ENCODE results near the gene ACSF3.
"Not testable (repeated sequence)": the region's sequence is repeated elsewhere in the genome, so short reads cannot be mapped to it uniquely, and the experiment has no call there.

The ACSF3 gene

DNA sequence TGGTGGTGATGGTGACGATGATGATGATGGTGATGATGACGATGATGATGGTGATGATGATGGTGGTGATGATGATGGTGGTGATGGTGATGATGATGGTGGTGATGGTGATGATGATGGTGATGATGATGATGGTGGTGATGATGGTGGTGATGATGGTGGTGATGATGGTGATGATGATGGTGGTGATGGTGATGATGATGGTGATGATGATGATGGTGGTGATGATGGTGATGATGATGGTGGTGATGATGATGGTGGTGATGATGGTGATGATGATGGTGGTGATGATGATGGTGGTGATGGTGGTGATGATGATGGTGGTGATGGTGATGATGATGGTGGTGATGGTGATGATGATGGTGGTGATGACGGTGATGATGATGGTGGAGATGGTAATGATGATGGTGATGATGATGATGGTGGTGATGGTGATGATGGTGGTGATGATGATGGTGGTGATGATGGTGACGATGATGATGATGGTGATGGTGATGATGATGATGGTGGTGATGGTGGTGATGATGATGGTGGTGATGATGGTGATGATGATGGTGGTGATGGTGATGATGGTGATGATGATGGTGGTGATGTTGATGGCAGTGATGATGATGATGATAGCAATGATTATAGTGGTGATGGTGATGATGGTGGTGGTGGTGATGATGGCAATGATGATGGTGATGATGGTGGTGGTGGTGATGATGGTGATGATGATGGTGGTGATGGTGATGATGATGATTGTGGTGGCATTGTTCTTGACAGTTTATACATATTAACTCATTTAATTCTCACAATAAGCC lies 24.6 kb upstream of the ACSF3 start:
- in situ Hi-C loops (cut with HindIII; ENCODE audit: low pct_ligation_motif_present, low pct_unique_long_range_greater_than_20kb, low sequenced_read_pairs); DNase-seq: not testable (repeated sequence)

DNA sequence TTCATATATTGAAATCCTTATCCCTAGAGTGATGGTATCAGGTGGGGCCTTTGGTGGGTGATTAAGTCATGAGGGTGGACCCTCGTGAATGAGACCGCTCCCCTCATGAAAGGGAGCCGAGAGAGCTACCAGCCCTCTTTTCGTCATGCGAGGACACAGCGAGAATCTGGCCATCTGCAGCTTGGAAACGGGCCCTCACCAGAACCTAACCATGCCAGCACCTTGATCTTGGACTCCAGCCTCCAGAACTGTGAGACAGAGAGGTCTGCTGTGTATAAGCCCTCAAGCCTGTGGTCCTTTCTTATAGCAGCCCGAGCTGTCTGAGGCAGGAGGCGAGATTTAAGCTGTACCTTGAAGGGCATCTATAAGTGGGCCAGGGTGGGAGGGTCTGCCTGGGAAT lies 23.7 kb upstream of the ACSF3 start:
- no peak for DNase-seq
- in situ Hi-C loops (cut with HindIII; ENCODE audit: low pct_ligation_motif_present, low pct_unique_long_range_greater_than_20kb, low sequenced_read_pairs) = no loop called here

DNA sequence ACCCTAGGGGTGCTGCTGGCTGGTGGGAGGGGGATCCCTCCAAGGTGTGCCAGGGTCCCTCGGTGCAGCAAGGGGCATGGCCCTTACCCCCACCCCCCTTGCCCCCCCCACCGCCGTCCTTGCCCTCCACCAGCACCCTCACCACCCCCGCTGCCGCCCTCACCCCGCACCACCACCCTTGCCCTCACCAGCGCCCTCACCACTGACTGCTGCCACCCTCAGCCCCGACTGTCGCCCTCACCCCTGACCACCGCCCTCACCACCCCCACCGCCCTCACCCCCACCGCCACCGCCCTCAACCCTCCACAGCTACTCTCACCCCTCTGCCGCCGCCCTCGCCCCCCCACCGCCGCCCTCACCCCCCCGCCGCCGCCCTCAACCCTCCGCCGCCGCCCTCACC lies 23.1 kb upstream of the ACSF3 start:
- in situ Hi-C loops (cut with HindIII; ENCODE audit: low pct_ligation_motif_present, low pct_unique_long_range_greater_than_20kb, low sequenced_read_pairs) = no loop called here
- no peak for DNase-seq

DNA sequence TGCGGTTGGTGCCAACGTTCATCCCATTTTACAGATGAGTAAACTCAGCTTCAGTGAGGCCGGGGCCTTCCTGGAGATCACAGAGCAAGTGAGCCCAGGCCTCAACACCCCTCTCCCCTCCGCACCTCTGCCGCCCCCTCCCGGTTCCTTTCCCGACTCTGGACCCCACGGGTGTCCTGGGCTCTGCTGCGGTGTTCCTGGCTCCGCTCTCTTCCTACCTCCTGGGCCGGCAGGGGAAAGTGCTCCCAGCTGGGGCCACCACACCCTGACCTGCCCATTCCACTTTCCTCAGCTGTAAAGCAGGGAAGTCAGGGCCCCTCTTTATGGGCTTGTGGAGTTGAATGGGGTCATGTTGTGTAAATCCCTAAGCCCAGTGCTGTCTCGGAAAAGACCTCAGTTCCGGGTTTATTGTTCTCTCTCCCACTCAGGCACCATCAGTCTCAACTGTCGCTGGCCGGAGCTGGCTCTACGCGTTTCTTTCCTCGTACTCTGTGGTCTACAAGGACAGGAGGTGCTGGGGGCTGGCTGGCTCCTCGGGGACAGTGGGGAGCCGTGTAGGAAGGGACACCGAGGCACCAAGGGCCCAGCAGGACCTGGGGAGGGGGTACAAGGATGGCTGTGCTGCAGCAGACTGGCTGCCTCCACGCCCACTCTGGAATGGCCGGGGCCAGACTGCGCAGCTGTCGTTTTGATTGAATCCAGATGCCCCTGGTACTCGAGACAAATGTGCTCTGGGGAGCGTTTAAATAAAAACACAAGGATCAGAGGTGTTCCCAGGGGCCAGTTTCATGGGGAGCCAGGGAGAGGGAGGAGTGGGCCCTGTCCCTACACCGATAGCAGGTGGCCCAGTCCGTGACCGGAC lies 21.7 kb upstream of the ACSF3 start:
- in situ Hi-C loops (cut with HindIII; ENCODE audit: low pct_ligation_motif_present, low pct_unique_long_range_greater_than_20kb, low sequenced_read_pairs) = no loop called here
- no peak for DNase-seq

DNA sequence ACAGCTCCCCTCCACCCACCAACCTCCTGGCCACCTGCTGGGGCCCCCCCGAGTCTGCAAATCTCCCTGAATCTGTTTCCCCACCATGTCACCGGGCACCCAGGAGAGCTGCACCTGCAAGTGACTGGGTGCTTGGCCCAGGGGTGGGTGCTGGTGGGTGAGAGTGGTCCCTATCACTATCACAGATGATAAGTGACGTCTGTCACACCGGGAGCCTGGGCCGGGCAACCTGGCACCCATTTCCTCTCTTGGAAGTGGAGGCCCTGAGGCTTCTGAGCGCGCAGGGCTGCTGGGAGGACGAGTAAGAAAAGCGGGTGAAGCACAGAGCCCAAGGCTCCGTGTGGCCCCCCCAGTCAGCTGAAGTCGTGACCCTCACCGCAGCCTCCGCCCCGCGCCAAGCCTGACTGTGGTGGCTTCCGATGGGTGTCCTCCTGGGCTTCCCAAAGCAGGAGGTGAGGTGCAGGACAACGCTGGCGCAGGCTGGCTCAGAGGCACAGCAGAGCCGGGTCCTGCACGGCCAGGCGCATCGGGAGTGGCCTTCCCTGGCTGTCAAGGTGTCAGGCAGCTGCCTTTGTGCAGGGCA lies 21.0 kb upstream of the ACSF3 start:
- in situ Hi-C loops (cut with HindIII; ENCODE audit: low pct_ligation_motif_present, low pct_unique_long_range_greater_than_20kb, low sequenced_read_pairs) = no loop called here
- DNase-seq = no peak

DNA sequence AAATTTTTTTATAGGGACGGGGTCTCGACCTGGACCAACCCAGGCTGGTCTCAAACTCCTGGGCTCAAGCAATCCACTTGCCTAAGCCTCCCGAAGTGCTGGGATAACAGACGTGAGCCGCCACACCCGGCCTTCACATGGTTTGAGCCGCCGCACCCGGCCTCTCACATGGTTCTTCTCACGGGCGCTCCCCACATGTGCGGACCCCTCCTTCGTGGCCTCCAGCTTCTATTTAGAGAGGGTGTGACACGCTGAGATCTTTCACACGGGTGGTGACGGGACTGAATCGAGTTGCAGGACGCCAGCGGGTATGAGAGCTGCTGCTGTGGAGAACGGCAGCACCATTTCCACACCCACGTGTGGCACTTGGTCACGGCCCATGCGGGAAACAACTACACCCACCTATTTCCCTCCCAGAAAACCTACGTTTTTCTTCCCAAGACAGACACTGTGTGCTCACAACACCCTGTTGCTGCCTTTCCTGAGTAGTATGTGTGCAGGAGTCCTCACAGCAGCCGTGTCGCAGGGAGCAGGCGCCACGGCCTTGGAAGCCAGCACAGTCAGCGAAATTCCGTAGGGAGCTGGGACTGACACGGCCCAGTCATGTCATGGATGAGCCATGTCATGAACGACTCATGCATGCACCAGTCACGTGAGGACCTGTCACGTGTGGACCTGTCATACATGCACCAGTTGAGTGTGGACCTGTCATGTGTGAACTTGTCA lies 20.1 kb upstream of the ACSF3 start:
- in situ Hi-C loops (cut with HindIII; ENCODE audit: low pct_ligation_motif_present, low pct_unique_long_range_greater_than_20kb, low sequenced_read_pairs) = no loop called here
- DNase-seq = no peak

DNA sequence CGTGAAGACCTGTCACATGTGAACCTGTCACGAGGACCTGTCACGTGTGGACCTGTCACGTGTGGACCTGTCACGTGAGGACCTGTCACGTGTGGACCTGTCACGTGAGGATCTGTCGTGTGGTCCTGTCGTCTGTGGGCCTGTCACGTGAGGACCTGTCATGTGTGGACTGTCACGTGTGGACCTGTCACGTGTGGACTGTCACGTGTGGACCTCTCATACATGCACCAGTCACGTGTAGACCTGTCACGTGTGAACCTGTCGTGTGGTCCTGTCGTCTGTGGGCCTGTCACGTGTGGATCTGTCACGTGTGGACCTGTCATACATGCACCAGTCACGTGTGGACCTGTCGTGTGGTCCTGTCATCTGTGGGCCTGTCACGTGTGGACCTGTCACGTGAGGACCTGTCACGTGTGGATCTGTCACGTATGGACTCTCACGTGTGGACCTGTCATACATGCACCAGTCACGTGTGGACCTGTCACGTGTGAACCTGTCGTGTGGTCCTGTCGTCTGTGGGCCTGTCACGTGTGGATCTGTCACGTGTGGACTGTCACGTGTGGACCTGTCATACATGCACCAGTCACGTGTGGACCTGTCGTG lies 19.5 kb upstream of the ACSF3 start:
- in situ Hi-C loops (cut with HindIII; ENCODE audit: low pct_ligation_motif_present, low pct_unique_long_range_greater_than_20kb, low sequenced_read_pairs); DNase-seq: not testable (repeated sequence)

DNA sequence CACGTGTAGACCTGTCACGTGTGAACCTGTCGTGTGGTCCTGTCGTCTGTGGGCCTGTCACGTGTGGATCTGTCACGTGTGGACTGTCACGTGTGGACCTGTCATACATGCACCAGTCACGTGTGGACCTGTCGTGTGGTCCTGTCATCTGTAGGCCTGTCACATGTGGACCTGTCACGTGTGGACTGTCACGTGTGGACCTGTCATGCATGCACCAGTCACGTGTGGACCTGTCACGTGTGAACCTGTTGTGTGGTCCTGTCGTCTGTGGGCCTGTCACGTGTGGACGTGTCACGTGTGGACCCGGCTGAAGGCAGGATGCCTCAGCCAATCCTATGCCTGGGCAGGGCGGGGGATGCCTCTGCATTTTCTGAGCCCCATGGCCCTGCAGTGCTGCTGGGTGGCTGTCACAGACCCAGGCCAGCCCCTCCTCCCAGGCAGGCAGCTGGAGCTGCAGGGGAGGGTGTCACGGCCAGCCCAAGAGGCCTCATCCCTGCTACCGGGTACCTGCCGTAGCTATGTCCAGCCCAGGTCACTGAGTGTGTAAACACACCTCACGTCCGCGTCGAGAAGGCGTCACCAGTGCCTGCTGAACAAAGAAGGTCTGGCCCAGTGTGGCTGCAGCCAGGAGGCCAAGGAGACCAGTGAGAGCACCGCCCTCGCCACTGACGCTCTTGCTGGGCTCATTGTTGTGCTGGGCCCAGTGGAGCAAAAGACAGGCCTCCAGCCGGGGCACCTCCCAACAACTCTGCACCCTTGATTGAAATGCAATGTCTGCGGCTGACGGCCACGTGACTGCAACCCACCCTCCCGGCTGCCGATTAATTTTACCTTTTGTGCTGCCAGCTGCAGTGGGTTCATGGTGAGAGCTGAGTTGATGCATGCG lies 18.6 kb upstream of the ACSF3 start:
- DNase-seq = no peak
- in situ Hi-C loops (cut with HindIII; ENCODE audit: low pct_ligation_motif_present, low pct_unique_long_range_greater_than_20kb, low sequenced_read_pairs) = no loop called here

DNA sequence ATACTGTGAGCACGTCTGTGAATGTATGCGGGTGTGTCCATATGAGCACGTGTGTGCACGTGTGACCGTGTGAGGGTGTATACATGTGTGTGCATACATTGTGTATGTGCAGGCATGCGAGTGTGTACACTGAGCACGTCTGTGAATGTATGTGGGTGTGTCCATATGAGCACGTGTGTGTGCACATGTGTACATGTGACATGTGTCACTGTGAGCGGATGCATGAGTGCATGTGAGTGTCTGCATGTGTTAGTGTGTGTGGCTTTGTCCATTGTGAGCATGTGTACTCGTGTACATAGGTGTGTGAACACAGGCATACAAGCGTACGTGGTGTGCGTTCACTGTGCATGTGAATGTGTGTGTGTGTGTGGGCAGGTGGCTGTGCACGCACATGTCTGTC lies 17.5 kb upstream of the ACSF3 start:
- in situ Hi-C loops (cut with HindIII; ENCODE audit: low pct_ligation_motif_present, low pct_unique_long_range_greater_than_20kb, low sequenced_read_pairs) = no loop called here
- no peak for DNase-seq

DNA sequence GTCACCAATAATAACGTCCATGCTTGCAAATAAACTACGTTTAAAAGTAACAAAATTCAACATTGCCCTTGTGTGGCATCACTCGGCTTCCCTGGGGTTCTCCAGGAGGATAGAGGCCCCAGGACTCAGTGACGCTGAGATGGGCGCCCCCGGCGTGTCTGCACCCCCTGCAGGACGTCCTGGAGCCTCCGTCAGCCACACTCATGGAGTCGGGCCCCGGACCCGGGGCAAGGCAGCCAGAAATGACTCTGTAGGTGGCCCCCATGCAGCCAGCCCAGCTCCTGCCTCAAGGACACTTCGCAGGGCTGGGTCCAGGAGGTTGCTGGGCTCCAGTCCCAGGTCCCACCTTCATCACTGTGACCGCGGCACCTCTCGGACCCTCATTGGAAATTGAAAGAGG lies 16.6 kb upstream of the ACSF3 start:
- DNase-seq = no peak
- in situ Hi-C loops (cut with HindIII; ENCODE audit: low pct_ligation_motif_present, low pct_unique_long_range_greater_than_20kb, low sequenced_read_pairs) = no loop called here

DNA sequence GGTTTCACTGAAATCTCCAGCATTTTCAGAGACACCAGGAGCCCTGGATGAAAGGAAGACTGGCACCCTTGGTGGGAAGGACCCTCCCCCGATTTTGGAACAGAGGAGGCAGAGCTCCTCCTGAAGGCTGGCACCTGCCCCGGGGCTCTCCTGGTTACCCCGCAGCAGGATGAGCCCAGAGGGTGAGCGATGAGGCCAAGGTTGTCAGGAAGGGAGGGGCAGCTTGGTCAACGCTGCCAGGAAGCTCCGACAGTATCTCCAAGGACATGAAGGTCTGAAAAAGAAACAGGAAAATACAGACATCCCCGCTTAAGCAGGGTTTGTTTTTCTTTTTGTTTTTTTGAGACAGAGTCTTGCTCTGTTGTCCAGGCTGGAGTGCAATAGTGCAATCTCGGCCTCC lies 15.5 kb upstream of the ACSF3 start:
- in situ Hi-C loops (cut with HindIII; ENCODE audit: low pct_ligation_motif_present, low pct_unique_long_range_greater_than_20kb, low sequenced_read_pairs) = no loop called here
- no peak for DNase-seq

DNA sequence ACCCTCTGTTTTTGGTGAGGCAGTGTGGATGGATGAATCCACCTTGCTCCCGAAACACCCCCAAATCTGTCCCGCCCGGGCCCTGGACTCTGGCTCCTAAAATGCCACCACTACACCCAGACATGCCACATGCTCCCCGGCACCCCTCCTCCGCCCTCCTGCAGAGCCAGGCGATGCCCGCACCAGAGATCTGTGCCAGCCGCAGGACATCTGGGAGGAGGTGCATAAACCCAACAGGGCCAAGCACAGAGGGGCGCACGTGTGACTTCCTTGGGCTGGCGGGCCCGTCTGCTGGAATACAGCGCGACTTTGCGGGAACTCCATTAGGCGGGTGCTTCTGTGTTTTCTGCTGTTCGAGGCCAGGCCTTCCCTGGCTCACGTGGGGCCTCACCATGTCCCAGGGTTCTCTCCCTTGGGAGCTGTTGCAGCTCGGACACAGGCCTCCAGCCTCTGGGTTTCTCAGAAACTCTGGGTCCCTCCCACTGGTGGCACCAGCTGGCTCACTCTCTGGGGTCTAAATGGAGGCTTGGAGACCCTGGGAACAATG lies 14.1 kb upstream of the ACSF3 start:
- no peak for DNase-seq
- in situ Hi-C loops (cut with HindIII; ENCODE audit: low pct_ligation_motif_present, low pct_unique_long_range_greater_than_20kb, low sequenced_read_pairs) = no loop called here

DNA sequence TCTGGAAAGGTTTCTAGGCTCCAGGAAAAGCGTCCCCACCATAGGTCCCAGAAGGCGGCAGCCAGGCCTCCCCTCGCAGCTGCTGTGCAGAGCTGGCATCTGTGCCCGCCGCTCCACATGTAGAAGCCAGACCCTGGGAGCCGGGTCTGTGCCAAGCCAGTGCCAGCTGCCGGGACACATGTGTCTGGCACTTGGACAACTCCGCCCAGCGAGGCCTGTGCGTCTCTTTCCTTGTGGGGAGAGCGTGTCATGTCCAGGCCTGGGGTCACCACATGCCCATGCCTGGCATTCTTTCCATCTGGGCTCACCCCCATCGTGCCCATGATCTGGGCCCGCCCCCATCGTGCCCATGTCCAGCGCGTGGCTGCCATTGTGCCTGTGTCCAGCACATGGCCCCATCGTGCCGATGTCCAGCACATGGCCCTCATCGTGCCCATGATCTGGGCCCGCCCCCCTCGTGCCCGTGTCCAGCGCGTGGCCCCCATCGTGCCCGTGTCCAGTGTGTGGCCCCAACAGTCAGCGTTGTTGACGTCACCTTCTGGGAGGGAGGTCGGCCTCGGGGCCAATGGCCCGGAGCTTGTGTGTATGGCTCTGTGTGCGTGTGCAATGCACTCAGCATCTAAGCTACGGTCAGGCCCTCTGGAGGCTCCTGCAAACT lies 13.3 kb upstream of the ACSF3 start:
- in situ Hi-C loops (cut with HindIII; ENCODE audit: low pct_ligation_motif_present, low pct_unique_long_range_greater_than_20kb, low sequenced_read_pairs) = no loop called here
- DNase-seq = no peak

DNA sequence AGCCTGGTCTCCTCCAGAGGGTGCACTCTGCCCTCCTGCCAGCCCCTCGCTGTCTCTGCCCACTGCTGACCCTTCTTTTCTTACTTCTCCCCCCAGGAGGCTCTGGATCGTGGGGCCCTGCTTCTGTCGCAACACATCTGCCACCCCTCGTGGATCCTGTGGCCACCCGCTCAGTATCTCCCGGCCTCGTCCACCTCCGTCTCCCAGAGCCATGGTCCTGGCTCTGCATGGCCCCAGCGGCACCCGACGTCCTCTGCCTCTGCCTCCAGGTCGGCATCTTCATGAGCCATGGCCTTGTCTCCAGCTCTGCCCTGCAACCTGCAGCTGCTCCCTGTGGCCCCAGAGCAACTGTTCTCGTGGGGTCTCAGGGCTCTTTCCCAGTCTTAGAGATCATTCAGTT lies 12.1 kb upstream of the ACSF3 start:
- no peak for DNase-seq
- in situ Hi-C loops (cut with HindIII; ENCODE audit: low pct_ligation_motif_present, low pct_unique_long_range_greater_than_20kb, low sequenced_read_pairs) = no loop called here

DNA sequence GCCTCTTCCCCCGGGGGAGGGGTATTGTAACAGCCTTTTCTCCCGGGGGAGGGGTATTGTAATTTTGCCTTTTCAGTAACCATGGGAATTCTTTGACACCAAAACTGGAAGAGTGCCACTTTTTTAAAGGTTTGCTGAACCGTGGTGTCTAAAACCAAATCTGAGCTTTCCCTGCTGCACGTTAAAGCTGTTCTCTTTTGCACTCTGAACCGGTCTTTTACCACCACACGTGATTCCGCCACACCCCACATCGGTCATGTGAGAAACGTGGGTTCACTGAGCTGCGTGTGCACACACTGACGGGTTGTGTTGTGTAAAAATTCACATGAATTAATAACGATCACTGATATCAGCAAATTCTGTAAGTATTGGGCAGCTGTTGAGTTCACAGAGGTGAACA lies 9.2 kb upstream of the ACSF3 start:
- no peak for DNase-seq
- in situ Hi-C loops (cut with HindIII; ENCODE audit: low pct_ligation_motif_present, low pct_unique_long_range_greater_than_20kb, low sequenced_read_pairs) = no loop called here

DNA sequence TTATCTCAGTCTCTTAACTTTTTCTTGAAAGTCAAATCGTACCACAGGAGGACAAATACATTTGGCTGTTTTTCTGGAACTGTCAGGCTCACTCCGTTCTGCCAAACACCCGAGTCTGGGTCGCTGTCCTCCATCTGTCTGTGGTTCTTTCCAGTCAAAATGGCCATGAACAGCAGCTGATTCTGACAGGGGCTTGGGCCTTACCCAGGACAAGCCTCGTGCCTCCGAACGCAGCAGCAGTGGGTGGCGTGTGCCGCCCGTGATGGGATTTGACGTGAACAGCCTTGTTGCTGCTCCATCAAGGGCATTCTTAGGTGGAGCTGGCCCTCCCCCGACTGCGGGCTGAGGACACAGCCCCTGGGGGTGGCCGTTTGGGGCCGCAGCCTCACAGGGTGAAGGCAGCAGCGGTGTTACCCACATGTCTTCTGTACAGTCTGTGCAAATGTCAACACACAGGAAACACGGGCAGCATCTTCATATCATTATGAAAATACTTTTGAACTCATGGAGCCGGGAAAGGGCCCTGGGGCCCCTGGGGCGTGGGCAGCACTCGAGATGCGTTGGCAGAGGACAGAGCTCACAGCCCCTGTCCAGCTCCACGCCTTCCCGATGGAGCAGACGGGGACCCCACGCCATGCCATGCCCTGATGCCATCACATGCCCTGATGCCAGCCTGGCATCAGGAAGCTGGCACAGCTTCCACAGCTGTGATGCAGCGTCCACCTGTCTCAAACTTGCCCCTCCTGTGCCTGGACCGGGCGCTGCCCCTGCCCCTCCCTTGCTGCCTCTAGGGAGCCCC lies 8.6 kb upstream of the ACSF3 start:
- in situ Hi-C loops (cut with HindIII; ENCODE audit: low pct_ligation_motif_present, low pct_unique_long_range_greater_than_20kb, low sequenced_read_pairs) = no loop called here
- no peak for DNase-seq
